Stimulated activated naive CD8-positive, alpha-beta T cell treated with anti-CD3 and anti-CD28 coated beads, Interleukin-15, amount 100 ng/mL, for 72 hours (primary cell): ENCODE measurements around the gene ALAS1.

Experiments
- ATAC-seq: fragments of 150-1000 bp; cut with Tn5 transposase; 2 replicates; pipeline ENCODE4 v1.10.0; 2021; ENCODE audit warnings: mild to moderate bottlenecking, moderate library complexity
- DNase-seq, 2 donors: peaks; one replicate each; pipeline ENCODE4 v3.0.0; 2021 to 2022
- H3K27ac Mint-ChIP-seq, 2 donors: one replicate each; pipeline ENCODE4 v1.8.0; 2022; ENCODE audit warnings: mild to moderate bottlenecking in 2 of 2, mixed read lengths in 2 of 2, moderate library complexity in 2 of 2
- H3K27me3 Mint-ChIP-seq: one replicate; pipeline ENCODE4 v1.8.0; 2022; ENCODE audit warnings: mixed read lengths
- H3K4me1 Mint-ChIP-seq: one replicate; pipeline ENCODE4 v1.8.0; 2022; ENCODE audit warnings: mild to moderate bottlenecking, mixed read lengths
- H3K4me3 Mint-ChIP-seq, 2 donors: one replicate each; pipeline ENCODE4 v1.8.0; 2022; ENCODE audit warnings: mild to moderate bottlenecking in 2 of 2, mixed read lengths in 2 of 2, moderate library complexity in 1 of 2
- H3K9me3 Mint-ChIP-seq, 2 donors: one replicate each; pipeline ENCODE4 v1.8.0; 2022; ENCODE audit warnings: mixed read lengths in 2 of 2

Gene ALAS1

DNA sequence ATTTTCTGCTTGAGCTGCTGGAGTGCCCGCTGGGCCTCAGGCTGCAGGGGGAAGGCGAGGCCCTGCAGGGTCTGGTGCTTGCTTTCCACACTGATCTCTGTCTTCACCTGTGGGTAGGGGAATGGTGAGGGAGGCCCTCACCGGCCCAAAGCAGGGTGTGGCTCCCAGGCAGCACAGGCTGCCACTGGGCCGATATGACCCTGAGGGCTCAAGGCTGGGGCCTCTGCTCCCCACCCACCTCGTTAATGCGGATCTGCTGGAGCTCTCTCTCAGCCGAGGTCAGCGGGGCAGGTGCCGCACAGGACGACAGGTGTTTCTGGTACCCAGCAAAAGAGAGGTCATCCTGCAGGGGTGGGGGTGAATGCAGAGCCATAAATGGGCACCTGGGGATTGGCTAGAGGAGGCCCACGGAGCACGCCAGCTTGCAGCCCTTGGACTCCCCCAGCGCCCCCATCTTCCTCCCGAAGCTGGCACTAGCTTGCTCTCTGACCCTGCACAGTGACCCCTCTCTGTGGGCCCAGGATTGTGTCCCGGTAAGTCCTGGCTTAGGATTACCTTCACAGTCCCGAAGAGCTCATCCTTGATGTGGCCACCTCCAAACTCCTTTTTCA, 33.0 kb downstream of the ALAS1 start:
- H3K4me1 Mint-ChIP-seq: peaks cover 94% of the 10 kb centered on the region
- DNase-seq (no peak), ATAC-seq (no peak)
- no peaks in the 10 kb centered on the region for H3K9me3 Mint-ChIP-seq
- no peaks in the 10 kb centered on the region for H3K27me3 Mint-ChIP-seq
- H3K4me3 Mint-ChIP-seq: peak overlapping the region in 1 of 2 donors; percentile 58
- peak overlapping the region in 1 of 2 donors; percentile 84 for H3K27ac Mint-ChIP-seq

DNA sequence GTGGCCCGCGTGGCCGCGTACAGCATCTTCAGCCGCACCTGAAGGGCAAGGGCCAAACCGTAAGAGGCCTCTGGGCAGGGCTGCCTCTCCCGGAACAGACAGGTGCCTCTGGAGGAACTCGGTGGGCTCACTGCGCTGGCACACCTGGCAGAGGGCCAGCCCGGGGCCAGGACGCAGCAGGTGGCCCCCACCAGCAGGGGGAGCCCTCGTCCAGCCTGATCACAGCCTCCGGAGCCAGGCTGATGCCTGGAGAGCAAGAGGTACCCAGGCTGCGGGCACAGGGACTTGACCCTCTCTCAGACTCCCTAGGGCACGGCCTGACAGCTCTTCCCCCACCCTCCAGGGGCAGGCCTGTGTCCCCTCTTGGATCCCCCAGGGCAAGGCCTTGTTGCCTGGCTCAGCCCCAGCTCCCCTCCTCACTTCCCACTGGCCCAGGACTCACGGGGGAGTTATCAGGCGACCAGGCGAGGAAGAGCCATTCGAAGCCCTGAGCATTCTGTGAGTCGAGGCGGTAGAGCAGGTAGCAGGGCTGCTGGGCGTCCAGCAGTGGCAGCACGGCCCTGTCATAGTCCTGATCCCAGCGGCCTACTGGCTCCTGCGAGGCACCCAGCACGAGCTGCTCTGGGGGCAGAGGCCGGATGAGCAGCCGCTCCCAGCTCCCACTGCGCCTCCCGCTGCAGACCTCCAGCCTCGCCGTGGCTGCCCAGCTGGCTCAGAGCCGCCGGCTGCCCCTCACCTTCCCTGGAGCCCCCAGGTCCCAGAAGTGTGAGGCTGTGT, 33.7 kb downstream of the ALAS1 start:
- Mint-ChIP-seq H3K27me3 (no peaks in the 10 kb centered on the region), H3K27ac (peak overlapping the region; percentile 80 to 89), H3K4me1 (peaks cover 94% of the 10 kb centered on the region), H3K9me3 (no peaks in the 10 kb centered on the region), H3K4me3 (peak overlapping the region; percentile 56 to 58)
- peak; percentile 87 to 88 for DNase-seq
- peak; percentile 82 for ATAC-seq

DNA sequence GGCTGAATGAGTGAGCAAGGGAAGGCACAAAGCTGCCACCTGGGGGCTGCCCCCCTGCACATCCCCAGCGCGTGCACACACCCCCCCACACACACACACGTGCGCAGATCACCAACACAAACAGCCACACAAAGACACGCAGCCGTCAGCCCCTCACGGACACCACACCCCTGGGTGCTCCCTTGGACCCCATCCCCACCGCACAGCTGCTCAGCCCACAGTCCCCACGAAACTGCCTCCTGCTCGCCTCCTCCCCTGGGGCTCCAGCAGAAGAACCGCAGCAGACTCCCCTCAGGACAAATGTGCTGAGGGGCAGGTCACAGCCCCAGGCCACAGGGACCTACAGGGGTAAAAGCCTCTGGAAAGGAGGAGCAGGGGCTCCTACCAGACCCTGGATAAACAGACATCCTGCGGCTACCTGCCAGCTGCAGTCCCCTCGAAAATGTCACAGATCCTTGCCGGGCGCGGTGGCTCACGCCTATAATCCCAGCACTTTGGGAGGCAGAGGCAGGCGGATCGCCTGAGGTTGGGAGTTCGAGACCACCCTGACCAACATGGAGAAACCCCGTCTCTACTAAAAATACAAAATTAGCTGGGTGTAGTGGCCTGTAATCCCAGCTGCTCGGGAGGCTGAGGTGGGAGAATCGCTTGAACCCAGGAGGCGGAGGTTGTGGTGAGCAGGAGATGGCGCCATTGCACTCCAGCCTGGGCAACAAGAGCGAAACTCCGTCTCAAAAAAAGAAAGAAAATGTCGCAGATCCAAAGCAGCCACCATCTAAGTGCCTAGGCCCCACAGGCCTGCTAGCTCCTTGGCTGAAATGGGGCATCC, 34.5 kb downstream of the ALAS1 start:
- peak in 1 of 2 donors; percentile 46 for DNase-seq
- Mint-ChIP-seq H3K9me3 (no peaks in the 10 kb centered on the region), H3K27ac (peak overlapping the region in 1 of 2 donors; percentile 89), H3K4me1 (peaks cover 94% of the 10 kb centered on the region), H3K4me3 (peak overlapping the region; percentile 20 to 51), H3K27me3 (no peaks in the 10 kb centered on the region)
- ATAC-seq: peak; percentile 4

DNA sequence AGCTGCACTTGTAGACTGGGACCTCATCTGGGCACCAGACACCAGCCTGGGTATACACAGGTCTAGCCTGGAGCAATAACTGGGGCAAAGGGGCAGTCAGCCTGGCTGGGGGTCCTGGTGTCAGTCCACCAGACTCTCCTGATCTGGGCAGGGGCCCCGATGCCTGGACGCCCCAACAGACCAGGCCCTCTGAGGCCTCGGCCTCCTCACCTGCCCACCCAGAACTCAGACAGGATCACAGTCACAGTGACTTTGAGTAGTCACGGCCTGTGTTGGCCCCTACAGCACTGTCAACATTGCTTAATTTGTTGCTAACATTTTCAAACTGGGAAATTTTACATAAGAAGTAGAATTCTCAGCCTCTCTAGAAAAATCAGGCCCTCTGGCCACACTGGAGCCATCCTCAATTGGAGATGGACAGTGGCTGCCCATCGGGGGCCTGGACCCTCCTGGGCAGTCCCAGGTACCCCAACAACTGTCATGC, 35.2 kb downstream of the ALAS1 start:
- H3K9me3 Mint-ChIP-seq: no peaks in the 10 kb centered on the region
- peak overlapping the region; percentile 19 to 51 for H3K4me3 Mint-ChIP-seq
- H3K4me1 Mint-ChIP-seq: peaks cover 94% of the 10 kb centered on the region
- DNase-seq: no peak
- no peak for ATAC-seq
- peak overlapping the region in 1 of 2 donors; percentile 34 for H3K27ac Mint-ChIP-seq
- no peaks in the 10 kb centered on the region for H3K27me3 Mint-ChIP-seq

DNA sequence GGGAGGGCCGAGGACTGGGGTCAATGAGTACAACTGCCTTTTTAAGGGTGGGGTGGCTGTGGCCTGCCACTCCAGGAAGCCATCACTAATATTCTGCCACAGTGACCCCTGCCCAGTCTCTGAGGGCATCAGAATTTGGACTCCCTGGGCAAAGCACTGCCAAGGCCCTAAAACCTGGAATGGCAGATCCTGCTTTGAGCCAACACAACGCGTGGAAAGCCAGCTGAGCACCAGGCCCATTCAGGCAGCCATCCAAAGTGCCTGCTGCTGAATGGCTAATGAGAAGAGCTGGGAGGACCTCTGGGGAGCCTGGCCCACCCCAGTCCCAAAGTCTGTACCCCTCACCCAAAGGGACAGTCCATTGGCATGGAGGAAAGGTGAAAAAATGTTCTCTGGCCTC, 36.0 kb downstream of the ALAS1 start:
- Mint-ChIP-seq H3K4me1 (peaks cover 94% of the 10 kb centered on the region), H3K27me3 (no peaks in the 10 kb centered on the region), H3K9me3 (no peaks in the 10 kb centered on the region), H3K27ac (peak overlapping the region; percentile 48 to 86), H3K4me3 (no peak overlapping the region)
- ATAC-seq: no peak
- no peak for DNase-seq

DNA sequence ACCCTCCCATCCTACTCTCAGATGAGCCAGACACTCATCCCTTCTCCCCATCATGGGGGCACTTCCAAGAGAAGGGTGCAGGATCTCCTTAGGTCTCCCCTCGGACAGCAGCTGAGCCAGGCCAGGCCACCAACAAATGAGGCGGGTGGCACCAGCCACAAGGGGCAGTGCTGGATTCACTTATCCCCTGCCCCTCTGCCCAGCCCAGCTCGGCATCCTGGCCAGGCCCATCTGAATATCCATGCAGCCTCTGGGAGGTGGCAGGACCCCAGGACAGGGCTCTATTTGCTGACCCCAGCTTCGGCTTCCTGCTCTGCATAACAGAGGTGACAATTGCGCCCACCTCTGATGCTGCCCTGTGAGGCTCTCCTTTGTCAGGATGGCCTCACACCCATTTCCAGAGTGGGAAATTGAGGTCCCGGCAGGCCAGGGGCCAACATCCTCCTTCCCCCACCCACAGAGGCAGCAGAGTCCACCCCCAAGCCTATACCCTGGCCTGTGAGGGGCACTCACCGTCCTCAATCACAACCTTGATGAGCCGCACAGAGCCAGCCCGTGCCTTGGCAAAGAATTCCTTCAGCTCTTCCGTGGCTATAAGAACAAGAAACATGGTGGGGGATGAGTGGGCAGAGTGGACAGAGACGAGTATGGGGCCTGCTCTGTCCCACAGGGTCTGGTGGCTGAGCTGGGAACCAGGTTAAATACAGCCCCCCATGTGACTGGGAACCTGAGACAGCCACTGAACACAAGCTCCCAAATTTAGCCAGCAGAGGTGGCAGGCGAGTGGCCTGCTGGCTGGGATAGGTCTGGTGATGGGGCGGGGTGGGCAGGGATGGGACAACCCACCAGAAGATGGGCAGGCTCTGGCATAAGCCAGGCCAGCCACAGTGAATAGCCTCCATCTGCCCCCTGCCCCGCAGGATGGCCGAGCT, 36.8 kb downstream of the ALAS1 start:
- DNase-seq (no peak), ATAC-seq (no peak)
- H3K9me3 Mint-ChIP-seq: no peaks in the 10 kb centered on the region
- peak overlapping the region in 1 of 2 donors; percentile 30 for H3K4me3 Mint-ChIP-seq
- H3K27me3 Mint-ChIP-seq: no peaks in the 10 kb centered on the region
- peak overlapping the region; percentile 85 to 86 for H3K27ac Mint-ChIP-seq
- H3K4me1 Mint-ChIP-seq: peaks cover 90% of the 10 kb centered on the region

DNA sequence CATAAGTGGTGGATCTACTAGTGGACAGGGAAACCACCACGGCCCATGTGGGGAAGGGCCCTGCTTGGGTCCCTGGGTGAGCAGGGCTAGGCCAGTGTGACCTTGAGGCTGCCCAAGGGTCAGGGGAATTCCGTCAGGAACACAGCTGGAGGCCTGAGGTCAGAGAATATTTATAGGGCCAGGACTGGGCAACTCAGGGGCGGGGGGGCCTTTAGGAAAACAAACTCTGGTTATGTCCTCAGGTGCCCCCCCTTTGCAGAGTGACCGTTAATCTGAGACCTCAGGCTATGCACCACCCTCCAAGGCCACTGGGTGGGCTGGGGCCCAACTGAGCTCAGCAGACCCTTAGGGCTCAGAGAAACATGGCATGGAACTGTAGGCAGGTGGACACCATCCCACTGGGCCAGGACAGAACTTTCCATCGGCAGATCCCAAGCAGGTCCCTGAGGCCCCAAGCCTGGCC, 38.5 kb downstream of the ALAS1 start:
- Mint-ChIP-seq H3K4me1 (peaks cover 90% of the 10 kb centered on the region), H3K27me3 (no peaks in the 10 kb centered on the region), H3K9me3 (no peaks in the 10 kb centered on the region), H3K27ac (peak overlapping the region in 1 of 2 donors; percentile 72), H3K4me3 (peak overlapping the region; percentile 60 to 96)
- peak in 1 of 2 donors; percentile 8 for DNase-seq
- no peak for ATAC-seq

DNA sequence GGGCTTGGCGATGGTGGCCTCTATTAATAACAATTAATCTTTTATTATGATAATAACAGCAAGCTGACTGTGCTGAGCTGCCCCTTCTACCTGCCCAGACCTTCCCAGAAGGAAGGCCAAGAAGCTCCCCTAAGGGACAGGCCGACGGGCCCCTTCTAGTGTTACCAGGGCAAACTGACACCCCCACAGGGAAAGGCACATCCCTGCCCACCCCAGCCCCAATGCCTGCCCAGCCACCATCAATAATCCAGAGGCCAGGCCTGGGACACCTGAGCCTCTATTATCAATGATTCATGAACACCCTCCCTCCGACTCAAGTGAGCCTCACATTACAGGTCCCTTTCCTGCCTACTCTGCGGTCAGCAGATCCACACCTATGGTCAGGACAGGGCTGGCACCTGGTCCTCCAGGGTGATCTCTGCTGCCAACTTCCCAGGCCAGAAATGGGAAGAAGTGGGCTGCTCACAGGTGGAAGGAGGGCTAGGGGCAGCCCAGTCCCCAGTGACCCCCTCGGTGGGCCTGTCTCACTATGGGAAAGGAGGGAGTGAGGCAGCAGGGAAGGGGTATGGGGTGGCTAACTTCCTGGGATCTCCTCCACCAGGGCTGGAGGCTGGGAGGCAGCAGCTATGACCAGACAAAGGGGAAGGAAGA, 39.2 kb downstream of the ALAS1 start:
- Mint-ChIP-seq H3K27ac (peak overlapping the region; percentile 74 to 97), H3K4me3 (peak overlapping the region; percentile 96 to 98), H3K27me3 (no peaks in the 10 kb centered on the region), H3K4me1 (peaks cover 90% of the 10 kb centered on the region), H3K9me3 (no peaks in the 10 kb centered on the region)
- DNase-seq: no peak
- no peak for ATAC-seq

DNA sequence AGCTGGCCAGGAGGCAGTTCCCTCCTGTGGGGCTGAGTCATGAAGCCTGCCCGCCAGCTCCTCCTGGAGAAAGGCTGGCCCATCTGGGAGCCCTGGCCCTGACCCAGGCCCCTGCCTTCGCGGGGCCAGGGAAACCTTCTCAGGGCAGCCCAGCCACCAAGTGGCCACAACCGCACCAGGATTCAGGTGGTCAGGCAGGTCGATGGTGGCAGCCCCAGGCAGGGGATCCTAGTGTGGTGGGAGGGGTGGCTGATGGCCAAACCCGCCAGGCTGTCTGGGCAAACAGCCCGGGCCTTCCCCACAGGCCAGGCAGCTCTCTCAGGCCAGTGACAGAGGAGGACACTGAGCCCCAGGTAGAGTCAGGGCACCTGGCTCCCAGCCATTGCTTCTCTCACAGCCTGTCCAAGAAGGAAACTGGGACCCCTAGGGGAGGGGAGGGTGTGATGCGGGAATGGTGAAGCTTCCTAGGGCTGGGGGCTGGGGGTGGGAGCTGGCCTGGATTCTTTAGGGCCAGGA, 39.8 kb downstream of the ALAS1 start:
- Mint-ChIP-seq H3K9me3 (no peaks in the 10 kb centered on the region), H3K4me1 (peaks cover 89% of the 10 kb centered on the region)

DNA sequence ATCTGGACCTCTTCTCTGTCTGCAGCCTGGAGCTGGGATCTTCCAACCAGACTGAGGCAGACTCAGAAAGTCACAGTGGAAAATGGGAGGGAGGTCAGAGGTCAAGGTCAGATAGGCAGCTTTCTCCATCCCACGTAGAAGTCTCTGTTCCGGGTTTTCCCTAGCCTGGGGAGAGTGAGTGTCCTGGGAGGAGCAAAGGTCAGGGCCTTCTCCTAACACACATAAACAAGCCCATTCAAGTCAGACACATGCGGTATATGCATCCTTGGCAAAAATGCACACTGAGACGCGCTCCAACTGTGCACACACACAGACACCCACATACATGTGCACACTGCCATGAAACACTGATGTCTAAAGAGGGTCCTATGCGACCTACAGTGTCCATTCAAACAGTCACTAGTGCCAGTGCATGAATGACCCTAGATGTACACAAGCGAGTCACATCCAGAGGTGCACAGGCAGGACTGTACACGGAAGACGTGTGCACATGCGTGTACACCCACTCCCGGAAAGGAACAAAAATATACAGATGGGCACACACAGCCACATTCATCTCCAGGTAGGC, 40.3 kb downstream of the ALAS1 start:
- peak overlapping the region; percentile 96 to 98 for H3K4me3 Mint-ChIP-seq
- peak overlapping the region; percentile 92 for H3K27ac Mint-ChIP-seq
- H3K9me3 Mint-ChIP-seq: peaks cover 0 to 2% of the 10 kb centered on the region in 2 donors
- ATAC-seq (no peak), DNase-seq (no peak)
- no peaks in the 10 kb centered on the region for H3K27me3 Mint-ChIP-seq
- H3K4me1 Mint-ChIP-seq: peaks cover 89% of the 10 kb centered on the region

More for the DNA sequence above, 39.8 kb downstream of the ALAS1 start:
- peak overlapping the region in 1 of 2 donors; percentile 74 for H3K27ac Mint-ChIP-seq
- H3K27me3 Mint-ChIP-seq: no peaks in the 10 kb centered on the region
- peak in 1 of 2 donors; percentile 12 for DNase-seq
- H3K4me3 Mint-ChIP-seq: peak overlapping the region; percentile 96 to 98
- no peak for ATAC-seq

DNA sequence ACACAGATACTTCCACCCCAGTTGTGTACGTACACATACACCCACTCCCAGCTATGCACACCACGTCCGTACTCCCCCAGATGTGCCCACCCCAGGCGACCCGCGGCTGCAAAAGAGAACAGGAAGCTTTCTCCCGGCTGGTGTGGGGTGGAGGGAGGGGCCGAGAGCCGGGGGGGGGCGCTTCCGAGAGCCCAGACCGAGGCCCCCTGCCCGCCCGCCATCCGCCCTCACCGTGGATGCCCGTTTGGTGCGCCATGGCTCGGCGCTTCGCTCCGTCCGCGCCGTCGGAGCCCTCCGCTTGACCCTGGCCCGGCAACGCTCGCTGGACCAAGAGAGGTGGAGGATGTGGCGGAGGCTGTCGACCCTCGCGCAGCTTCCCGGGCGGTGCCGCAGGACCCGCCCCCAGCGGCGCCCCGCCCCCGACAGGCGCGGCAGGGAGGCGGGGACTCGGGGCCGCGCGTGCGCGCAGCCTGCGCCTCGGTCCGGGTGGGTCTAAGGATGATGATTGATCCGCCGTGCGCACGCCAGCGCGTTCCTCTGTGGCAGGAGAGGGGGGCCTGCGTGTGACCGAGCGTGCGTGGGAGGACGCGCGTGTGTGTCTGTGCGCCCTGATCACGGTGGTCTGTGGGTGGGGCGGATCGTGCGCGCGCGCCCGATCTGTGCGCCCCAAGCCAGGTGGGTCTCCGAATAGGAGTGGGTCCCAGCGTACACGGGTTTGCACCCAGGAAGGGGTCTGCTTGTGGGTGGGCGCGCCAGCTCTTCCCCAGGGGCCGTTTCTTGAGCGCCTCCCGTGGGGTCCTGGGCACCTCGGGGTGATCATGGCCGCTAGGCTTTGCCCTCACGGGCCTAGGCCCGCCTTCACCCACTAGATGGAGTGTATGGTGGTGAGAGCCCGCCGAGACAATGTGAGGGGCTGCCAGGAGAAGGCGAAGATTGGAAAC, 41.1 kb downstream of the ALAS1 start, which contains the start of gene TWF2:
TSS of gene TWF2 (minus strand) at position 398 of the 941 bp plus-strand sequence. CDS start at position 256, 142 bp downstream.
- peaks cover 0 to 6% of the 10 kb centered on the region in 2 donors for H3K9me3 Mint-ChIP-seq
- H3K4me1 Mint-ChIP-seq: peaks cover 89% of the 10 kb centered on the region
- DNase-seq: peak; percentile 91 to 95
- ATAC-seq: peak; percentile 76
- peak within 1 kb of the TSS; percentile 96 to 98 for H3K4me3 Mint-ChIP-seq
- H3K27me3 Mint-ChIP-seq: no peaks in the 10 kb centered on the region
- H3K27ac Mint-ChIP-seq: peak within 1 kb of the TSS; percentile 100

DNA sequence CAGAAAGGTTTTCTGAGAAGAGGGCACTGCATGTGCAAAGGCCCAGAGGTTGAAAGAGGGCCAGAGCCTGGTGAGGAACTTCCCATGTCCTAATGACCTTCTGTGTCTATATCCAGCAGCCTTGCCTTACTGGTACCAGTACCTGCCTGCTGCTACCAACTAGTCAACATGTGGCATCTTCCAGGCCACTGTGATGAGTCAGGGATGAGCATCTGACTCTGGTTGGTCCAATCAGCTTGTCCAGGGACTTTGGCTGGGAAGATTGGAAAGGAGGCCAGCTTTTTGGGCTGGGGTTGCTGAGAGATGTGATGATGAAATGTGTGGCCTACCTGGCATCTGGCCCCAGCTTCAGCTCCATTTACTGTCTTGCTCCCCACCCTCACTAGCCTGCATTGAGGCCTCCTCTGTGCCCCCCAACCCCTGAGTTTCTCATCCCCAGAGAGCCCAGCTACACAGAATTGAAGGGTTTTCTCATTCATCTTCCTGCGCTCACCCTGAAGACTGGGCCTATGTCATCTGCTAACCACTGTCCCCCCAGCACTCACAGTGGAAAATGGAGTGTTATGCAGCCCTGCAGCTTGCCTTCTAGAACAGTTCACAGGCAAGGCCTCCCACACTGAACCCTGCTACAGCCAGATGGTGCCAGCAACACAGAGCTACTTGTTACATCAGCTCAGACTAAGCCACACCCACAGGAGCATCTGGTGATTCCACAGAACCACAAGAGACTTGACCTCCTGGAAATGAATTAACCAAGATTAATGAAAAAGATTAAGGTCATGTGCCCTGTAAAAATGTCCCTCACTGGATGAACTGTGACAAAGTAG, 42.3 kb downstream of the ALAS1 start:
- DNase-seq (peak; percentile 77 to 85), ATAC-seq (peak; percentile 67)
- no peaks in the 10 kb centered on the region for H3K27me3 Mint-ChIP-seq
- H3K4me1 Mint-ChIP-seq: peaks cover 89% of the 10 kb centered on the region
- H3K27ac Mint-ChIP-seq: peak overlapping the region; percentile 100
- peak overlapping the region; percentile 96 to 98 for H3K4me3 Mint-ChIP-seq
- peaks cover 0 to 6% of the 10 kb centered on the region in 2 donors for H3K9me3 Mint-ChIP-seq
